HL-60 (cell line): ENCODE measurements around the gene LITAFD.

Experiments used
- DNase-seq, 2 experiments: peaks; one replicate each; pipeline ENCODE4 v3.0.0-alpha.2; 2010 to 2020; ENCODE audit warnings: low read depth in 1 of 2, low spot score in 1 of 2
- H3K27ac ChIP-seq: fragments of 250-450 bp; sonication (Bioruptor Pico); replicated peaks from 2 replicates; pipeline ENCODE4 v1.5.1; 2020; ENCODE audit warnings: mild to moderate bottlenecking, moderate library complexity
- H3K27me3 ChIP-seq: fragments of 250-450 bp; sonication (Bioruptor Pico); 2 replicates; pipeline ENCODE4 v1.5.1; 2021; ENCODE audit warnings: mild to moderate bottlenecking, moderate library complexity; ENCODE audit not compliant: insufficient read depth, poor library complexity, severe bottlenecking
- H3K4me3 ChIP-seq: replicated peaks from 2 replicates; pipeline ENCODE4 v1.5.1; 2011; ENCODE audit warnings: mild to moderate bottlenecking, control low read depth, low read length; ENCODE audit not compliant: insufficient read depth
- GABPA ChIP-seq: IDR thresholded peaks from 2 replicates; pipeline ENCODE4 v1.6.1; 2012; ENCODE audit warnings: low read depth
- POLR2AphosphoS5 ChIP-seq: IDR thresholded peaks from 2 replicates; pipeline ENCODE4 v1.6.1; 2012; ENCODE audit warnings: low read depth
- SPI1 ChIP-seq: IDR thresholded peaks from 2 replicates; pipeline ENCODE4 v1.6.1; 2012; ENCODE audit warnings: low read depth, mild to moderate bottlenecking, borderline replicate concordance
- TF ChIP-seq, protein P1 (sequence below): IDR thresholded peaks from 2 replicates; pipeline ENCODE4 v1.6.1; 2012; ENCODE audit warnings: low read depth; ENCODE audit not compliant: insufficient replicate concordance
- TF ChIP-seq, protein P2 (sequence below): IDR thresholded peaks from one replicate; pipeline ENCODE4 v1.5.1; 2011; ENCODE audit warnings: low read length, control low read depth, inconsistent platforms; ENCODE audit not compliant: insufficient read depth

LITAFD gene

DNA sequence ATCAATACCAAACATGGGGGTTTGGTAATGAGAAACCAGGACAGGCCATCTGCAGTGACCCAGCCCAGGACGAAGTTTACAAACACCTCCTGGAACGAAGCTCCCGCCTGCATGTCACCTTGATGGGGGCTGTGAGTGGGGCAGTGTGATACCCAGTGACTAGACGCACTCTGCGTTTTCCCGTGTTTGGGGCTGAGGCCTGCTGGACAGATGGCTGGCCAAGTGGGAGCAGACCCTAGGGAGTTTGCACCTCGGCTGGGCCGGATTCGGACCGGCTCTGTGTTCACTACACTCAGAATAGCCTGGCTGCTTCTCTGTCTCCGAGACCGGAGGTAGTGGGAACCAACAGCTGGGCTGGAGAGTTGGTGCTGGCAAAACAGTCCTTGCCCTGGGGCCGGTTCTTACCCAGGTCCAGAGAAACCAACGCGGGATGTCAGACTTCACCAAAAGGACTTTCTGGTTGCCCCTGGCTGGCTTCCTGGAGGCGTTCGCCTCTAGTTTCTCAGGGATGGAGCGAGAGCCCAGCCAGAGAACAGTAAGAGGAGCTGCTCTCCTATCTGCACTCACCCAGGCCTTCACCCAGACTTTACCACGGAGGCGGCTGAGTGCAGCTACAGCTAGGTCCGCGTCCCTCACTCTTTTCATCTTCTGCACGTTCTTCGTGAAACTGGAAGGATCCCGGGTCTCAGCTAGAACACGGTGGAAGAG is 33.8 kb upstream of the LITAFD start:
- TF ChIP-seq, protein P1, sequence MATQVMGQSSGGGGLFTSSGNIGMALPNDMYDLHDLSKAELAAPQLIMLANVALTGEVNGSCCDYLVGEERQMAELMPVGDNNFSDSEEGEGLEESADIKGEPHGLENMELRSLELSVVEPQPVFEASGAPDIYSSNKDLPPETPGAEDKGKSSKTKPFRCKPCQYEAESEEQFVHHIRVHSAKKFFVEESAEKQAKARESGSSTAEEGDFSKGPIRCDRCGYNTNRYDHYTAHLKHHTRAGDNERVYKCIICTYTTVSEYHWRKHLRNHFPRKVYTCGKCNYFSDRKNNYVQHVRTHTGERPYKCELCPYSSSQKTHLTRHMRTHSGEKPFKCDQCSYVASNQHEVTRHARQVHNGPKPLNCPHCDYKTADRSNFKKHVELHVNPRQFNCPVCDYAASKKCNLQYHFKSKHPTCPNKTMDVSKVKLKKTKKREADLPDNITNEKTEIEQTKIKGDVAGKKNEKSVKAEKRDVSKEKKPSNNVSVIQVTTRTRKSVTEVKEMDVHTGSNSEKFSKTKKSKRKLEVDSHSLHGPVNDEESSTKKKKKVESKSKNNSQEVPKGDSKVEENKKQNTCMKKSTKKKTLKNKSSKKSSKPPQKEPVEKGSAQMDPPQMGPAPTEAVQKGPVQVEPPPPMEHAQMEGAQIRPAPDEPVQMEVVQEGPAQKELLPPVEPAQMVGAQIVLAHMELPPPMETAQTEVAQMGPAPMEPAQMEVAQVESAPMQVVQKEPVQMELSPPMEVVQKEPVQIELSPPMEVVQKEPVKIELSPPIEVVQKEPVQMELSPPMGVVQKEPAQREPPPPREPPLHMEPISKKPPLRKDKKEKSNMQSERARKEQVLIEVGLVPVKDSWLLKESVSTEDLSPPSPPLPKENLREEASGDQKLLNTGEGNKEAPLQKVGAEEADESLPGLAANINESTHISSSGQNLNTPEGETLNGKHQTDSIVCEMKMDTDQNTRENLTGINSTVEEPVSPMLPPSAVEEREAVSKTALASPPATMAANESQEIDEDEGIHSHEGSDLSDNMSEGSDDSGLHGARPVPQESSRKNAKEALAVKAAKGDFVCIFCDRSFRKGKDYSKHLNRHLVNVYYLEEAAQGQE, result no peak
- TF ChIP-seq POLR2AphosphoS5, result no peak
- TF ChIP-seq, protein P2, sequence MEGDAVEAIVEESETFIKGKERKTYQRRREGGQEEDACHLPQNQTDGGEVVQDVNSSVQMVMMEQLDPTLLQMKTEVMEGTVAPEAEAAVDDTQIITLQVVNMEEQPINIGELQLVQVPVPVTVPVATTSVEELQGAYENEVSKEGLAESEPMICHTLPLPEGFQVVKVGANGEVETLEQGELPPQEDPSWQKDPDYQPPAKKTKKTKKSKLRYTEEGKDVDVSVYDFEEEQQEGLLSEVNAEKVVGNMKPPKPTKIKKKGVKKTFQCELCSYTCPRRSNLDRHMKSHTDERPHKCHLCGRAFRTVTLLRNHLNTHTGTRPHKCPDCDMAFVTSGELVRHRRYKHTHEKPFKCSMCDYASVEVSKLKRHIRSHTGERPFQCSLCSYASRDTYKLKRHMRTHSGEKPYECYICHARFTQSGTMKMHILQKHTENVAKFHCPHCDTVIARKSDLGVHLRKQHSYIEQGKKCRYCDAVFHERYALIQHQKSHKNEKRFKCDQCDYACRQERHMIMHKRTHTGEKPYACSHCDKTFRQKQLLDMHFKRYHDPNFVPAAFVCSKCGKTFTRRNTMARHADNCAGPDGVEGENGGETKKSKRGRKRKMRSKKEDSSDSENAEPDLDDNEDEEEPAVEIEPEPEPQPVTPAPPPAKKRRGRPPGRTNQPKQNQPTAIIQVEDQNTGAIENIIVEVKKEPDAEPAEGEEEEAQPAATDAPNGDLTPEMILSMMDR, result no peak
- TF ChIP-seq GABPA, result no peak
- no peak for TF ChIP-seq SPI1
- no peak for DNase-seq
- Histone ChIP-seq H3K27ac (no peak overlapping the region), H3K27me3 (no peaks in the 10 kb centered on the region), H3K4me3 (no peak overlapping the region)

DNA sequence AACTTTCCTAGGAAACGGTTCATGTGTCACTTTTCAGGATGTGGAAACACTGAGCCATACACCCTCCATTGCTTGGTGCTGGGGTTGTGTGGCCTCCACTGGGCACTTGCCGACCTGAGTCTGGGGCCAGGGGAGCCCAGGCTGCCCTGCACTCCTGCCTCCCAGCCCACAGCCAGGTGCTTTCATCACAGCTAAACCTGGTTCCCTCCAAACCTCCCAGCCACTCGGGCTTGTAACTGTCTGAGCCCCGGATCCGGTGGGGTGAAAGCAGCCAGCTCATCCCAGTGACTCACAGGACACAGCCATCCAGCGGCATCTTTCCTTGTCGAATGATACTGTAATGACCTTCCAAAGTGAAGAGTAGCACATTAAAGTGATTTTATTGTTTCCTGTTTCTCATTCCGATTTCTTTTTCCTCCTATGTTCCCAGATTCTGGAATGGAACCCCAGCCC is 33.2 kb upstream of the LITAFD start:
- H3K27me3 ChIP-seq, result no peaks in the 10 kb centered on the region
- no peak for DNase-seq
- H3K27ac ChIP-seq, result no peak overlapping the region
- TF ChIP-seq, protein P2, result no peak
- TF ChIP-seq, protein P1, result no peak
- TF ChIP-seq POLR2AphosphoS5 (no peak), GABPA (no peak), SPI1 (no peak)
- H3K4me3 ChIP-seq, result no peak overlapping the region

DNA sequence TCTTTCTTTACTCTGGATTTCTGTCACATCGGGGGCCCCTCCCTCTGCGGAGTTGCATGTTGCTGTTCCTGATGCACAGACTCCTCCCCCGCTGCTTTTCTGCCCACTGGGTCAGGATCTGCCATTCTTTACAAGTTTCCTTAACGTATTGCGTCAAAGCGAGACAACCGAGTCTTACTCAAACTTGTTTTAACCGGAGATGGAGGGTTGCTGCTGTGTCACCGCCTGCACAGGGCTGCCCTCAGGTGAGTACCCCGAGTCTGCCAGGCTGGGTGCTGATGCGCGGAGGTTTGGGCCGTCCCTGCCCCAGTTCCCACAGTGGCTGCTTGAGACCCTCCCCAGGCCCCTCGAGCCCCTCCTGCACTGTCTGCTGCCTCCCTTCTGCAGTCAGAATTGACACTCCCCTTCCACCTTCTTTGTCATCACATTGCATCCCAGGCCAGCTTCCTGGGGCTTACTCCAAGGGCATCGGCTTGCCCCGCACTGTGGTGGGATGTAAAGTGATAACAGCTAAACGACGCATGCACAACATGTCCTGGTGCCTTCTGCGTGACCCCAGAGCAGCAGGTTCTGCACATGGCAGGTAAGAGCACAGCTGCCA is 32.6 kb upstream of the LITAFD start:
- DNase-seq, result no peak
- no peak for TF ChIP-seq GABPA
- TF ChIP-seq, protein P1, result no peak
- TF ChIP-seq, protein P2, result no peak
- TF ChIP-seq SPI1, result no peak
- no peak for TF ChIP-seq POLR2AphosphoS5
- no peak overlapping the region for H3K4me3 ChIP-seq
- no peaks in the 10 kb centered on the region for H3K27me3 ChIP-seq
- no peak overlapping the region; the same call in 1 of the 2 replicates for H3K27ac ChIP-seq
